HCT116 (cell line): ENCODE data around the gene CPB1. TPM values are rescaled to one million over a fixed set of nuclear protein-coding genes. Genes with fewer than 3 reads are reported as not detected.

Experiments
- ATAC-seq: fragments of 200-7000 bp; cut with Tn5 transposase; 2 replicates; pipeline ENCODE4 v1.9.1; 2020; ENCODE audit warnings: mild to moderate bottlenecking, moderate library complexity
- BruUV-seq: library from RNA; stranded (reverse); fragments of 400-500 nt; replicated peaks from 2 replicates; lab custom pipeline; 2021; lab: Mats Ljungman, UMichigan
- CTCF ChIA-PET: fragments of 300-600 bp; sonication (Branson Sonifier 250); formaldehyde crosslinking; loops from one replicate; lab custom pipeline; 2021; ENCODE audit warnings: antibody characterized with exemption; lab: Charles Lee
- POLR2A ChIA-PET: fragments of 300-600, 350-600 bp; sonication (Branson Sonifier 250); formaldehyde crosslinking; loops from one replicate; lab custom pipeline; 2021; ENCODE audit warnings: antibody characterized with exemption; lab: Charles Lee
- RAD21 ChIA-PET, 2 experiments: fragments of 300-600 bp; sonication (Branson Sonifier 250); formaldehyde crosslinking; loops; one replicate each; lab custom pipeline; 2023; ENCODE audit warnings: low total read pairs in 2 of 2; ENCODE audit not compliant: uncharacterized antibody in 2 of 2, unreplicated experiment in 2 of 2, low non-redundant PET in 1 of 2; lab: Charles Lee
- DNase-seq: peaks from one replicate; pipeline ENCODE4 v3.0.0-alpha.2; 2010; ENCODE audit warnings: low read depth, low spot score
- H2AFZ ChIP-seq: fragments of 200-600 bp; shearing (Covaris generic), sonication (generic); 2 replicates; pipeline ENCODE4 v1.6.1; 2017; ENCODE audit warnings: low read depth, mixed run types, mixed read lengths, antibody characterized with exemption, low read length; ENCODE audit not compliant: poor library complexity, severe bottlenecking
- H3K27ac ChIP-seq: 2 replicates; pipeline ENCODE4 v1.5.1; 2012; ENCODE audit warnings: low read depth, low read length
- H3K27me3 ChIP-seq: fragments of 200-600 bp; sonication (generic); 2 replicates; pipeline ENCODE4 v1.6.1; 2016; ENCODE audit warnings: mixed run types, low read length, mixed read lengths; ENCODE audit not compliant: insufficient read depth
- H3K36me3 ChIP-seq, 2 experiments: fragments of 200-500 bp in 1 of 2; fragments of 200-600 bp in 1 of 2; sonication (Bioruptor generic) in 1 of 2; sonication (generic) in 1 of 2; 2 replicates each; pipeline versions ENCODE4 v1.5.1 to v1.6.1; 2014 to 2016; ENCODE audit warnings: low read length in 2 of 2, inconsistent platforms in 1 of 2, mixed read lengths in 1 of 2, mixed run types in 1 of 2; ENCODE audit not compliant: insufficient read depth in 2 of 2, control insufficient read depth in 1 of 2
- H3K4me1 ChIP-seq, 2 experiments: fragments of 200-600 bp in 1 of 2; sonication (generic) in 1 of 2; 2 replicates each; pipeline versions ENCODE4 v1.5.1 to v1.6.1; 2012 to 2017; ENCODE audit warnings: low read length in 2 of 2, inconsistent platforms in 1 of 2, mild to moderate bottlenecking in 1 of 2, mixed read lengths in 1 of 2, mixed run types in 1 of 2, moderate library complexity in 1 of 2; ENCODE audit not compliant: insufficient read depth in 2 of 2, control insufficient read depth in 1 of 2
- H3K4me2 ChIP-seq: fragments of 200-600 bp; sonication (generic); 2 replicates; pipeline ENCODE4 v1.6.1; 2017; ENCODE audit warnings: mixed run types, low read length, mixed read lengths
- H3K4me3 ChIP-seq, 2 experiments: fragments of 200-600 bp in 1 of 2; sonication (generic) in 1 of 2; replicated peaks in 1 of 2; 2 replicates each; pipeline ENCODE4 v1.5.1; 2011 to 2016; ENCODE audit warnings: low read length in 2 of 2, control low read depth in 1 of 2, low read depth in 1 of 2, mild to moderate bottlenecking in 1 of 2, mixed read lengths in 1 of 2, mixed run types in 1 of 2
- H3K79me2 ChIP-seq: fragments of 200-600 bp; sonication (generic); 2 replicates; pipeline ENCODE4 v1.6.1; 2017; ENCODE audit warnings: mild to moderate bottlenecking, mixed run types, low read length, moderate library complexity, mixed read lengths; ENCODE audit not compliant: insufficient read depth
- H3K9ac ChIP-seq: fragments of 200-600 bp; sonication (generic); 2 replicates; pipeline ENCODE4 v1.6.1; 2016; ENCODE audit warnings: low read length, mixed read lengths
- H3K9me2 ChIP-seq: fragments of 200-600 bp; sonication (generic), shearing (Covaris generic); 2 replicates; pipeline ENCODE4 v1.6.1; 2017; ENCODE audit warnings: mixed run types, mild to moderate bottlenecking, moderate library complexity; ENCODE audit not compliant: insufficient read depth
- H3K9me3 ChIP-seq, 2 experiments: fragments of 200-500 bp in 1 of 2; fragments of 200-600 bp in 1 of 2; sonication (Bioruptor generic) in 1 of 2; sonication (generic) in 1 of 2; 2 replicates each; pipeline ENCODE4 v1.6.1; 2014 to 2017; ENCODE audit warnings: low read length in 2 of 2, mixed read lengths in 2 of 2, inconsistent platforms in 1 of 2, low read depth in 1 of 2, mild to moderate bottlenecking in 1 of 2, mixed run types in 1 of 2, moderate library complexity in 1 of 2; ENCODE audit not compliant: control insufficient read depth in 1 of 2, insufficient read depth in 1 of 2
- H4K20me1 ChIP-seq: fragments of 200-600 bp; sonication (generic), shearing (Covaris generic); 2 replicates; pipeline ENCODE4 v1.6.1; 2017; ENCODE audit warnings: mixed run types, mild to moderate bottlenecking, moderate library complexity; ENCODE audit not compliant: insufficient read depth
- CBX3 ChIP-seq: IDR thresholded peaks from 2 replicates; pipeline ENCODE4 v1.6.1; 2012; ENCODE audit warnings: low read depth
- CEBPB ChIP-seq: IDR thresholded peaks from 2 replicates; pipeline ENCODE4 v1.6.1; 2012; ENCODE audit warnings: low read depth
- EGR1 ChIP-seq: IDR thresholded peaks from 2 replicates; pipeline ENCODE4 v1.6.1; 2012; ENCODE audit warnings: low read depth
- ELF1 ChIP-seq: IDR thresholded peaks from 2 replicates; pipeline ENCODE4 v1.6.1; 2012; ENCODE audit warnings: low read depth, borderline replicate concordance
- EZH2 ChIP-seq: fragments of 200-600 bp; sonication (generic); IDR thresholded peaks from 2 replicates; pipeline ENCODE4 v1.6.1; 2017; ENCODE audit warnings: antibody characterized with exemption, mixed run types
- EZH2phosphoT487 ChIP-seq: fragments of 200-600 bp; IDR thresholded peaks from 2 replicates; pipeline ENCODE4 v1.6.1; 2018; ENCODE audit warnings: antibody characterized with exemption, borderline replicate concordance
- FOSL1 ChIP-seq: IDR thresholded peaks from 2 replicates; pipeline ENCODE4 v1.6.1; 2012; ENCODE audit warnings: low read depth
- JUND ChIP-seq: IDR thresholded peaks from 2 replicates; pipeline ENCODE4 v1.6.1; 2012
- POLR2A ChIP-seq: IDR thresholded peaks from 2 replicates; pipeline ENCODE4 v1.7.0; 2011; ENCODE audit warnings: borderline replicate concordance; ENCODE audit not compliant: insufficient read depth, insufficient read length; ENCODE audit errors: extremely low read depth
- RAD21 ChIP-seq: IDR thresholded peaks from 2 replicates; pipeline ENCODE4 v1.6.1; 2012; ENCODE audit warnings: low read depth, mild to moderate bottlenecking
- SIN3A ChIP-seq: IDR thresholded peaks from 2 replicates; pipeline ENCODE4 v1.6.1; 2012; ENCODE audit warnings: low read depth
- SP1 ChIP-seq: IDR thresholded peaks from 2 replicates; pipeline ENCODE4 v1.6.1; 2012; ENCODE audit warnings: low read depth
- TCF7L2 ChIP-seq: IDR thresholded peaks from 2 replicates; pipeline ENCODE4 v1.7.0; 2011; ENCODE audit warnings: borderline replicate concordance, inconsistent platforms; ENCODE audit not compliant: insufficient read depth, insufficient read length; ENCODE audit errors: extremely low read depth
- YY1 ChIP-seq: IDR thresholded peaks from 2 replicates; pipeline ENCODE4 v1.6.1; 2011; ENCODE audit warnings: low read length, low read depth, moderate library complexity, mild to moderate bottlenecking; ENCODE audit not compliant: insufficient replicate concordance; ENCODE audit errors: extremely low read depth
- ZFX ChIP-seq: fragments of 450-650 bp; IDR thresholded peaks from 2 replicates; pipeline ENCODE4 v1.6.1; 2017
- ZNF274 ChIP-seq: fragments of 200-500 bp; sonication (Bioruptor generic); IDR thresholded peaks from 2 replicates; pipeline ENCODE4 v1.6.1; 2014; ENCODE audit warnings: mild to moderate bottlenecking, low read depth, low read length, inconsistent platforms
- intact Hi-C: fragments of 100-400 bp; cut with micrococcal nuclease; formaldehyde crosslinking; loops from 2 replicates; pipeline ENCODE4 v1.10.0; 2022
- total RNA-seq: library from RNA; stranded (reverse); gene quantifications from one replicate; pipeline ENCODE4 v1.2.1, GENCODE V29; 2021; ENCODE audit not compliant: unreplicated experiment
- TF ChIP-seq, protein P1 (sequence below): IDR thresholded peaks from 2 replicates; pipeline ENCODE4 v1.6.1; 2012
- TF ChIP-seq, protein P2 (sequence below): IDR thresholded peaks from 2 replicates; pipeline ENCODE4 v1.6.1; 2012
- TF ChIP-seq, protein P3 (sequence below), 3 experiments: fragments of 200-600 bp in 1 of 3; sonication (generic) in 1 of 3; IDR thresholded peaks in 2 of 3; conservative IDR thresholded peaks in 1 of 3; 2 replicates each; pipeline ENCODE4 v1.5.1; 2012 to 2017; ENCODE audit warnings: low read depth in 2 of 3, low read length in 2 of 3, antibody characterized with exemption in 1 of 3, borderline replicate concordance in 1 of 3, control low read depth in 1 of 3, mild to moderate bottlenecking in 1 of 3, mixed read lengths in 1 of 3, mixed run types in 1 of 3, moderate library complexity in 1 of 3; ENCODE audit not compliant: insufficient read depth in 1 of 3
- TF ChIP-seq, protein P4 (sequence below): IDR thresholded peaks from 2 replicates; pipeline ENCODE4 v1.6.1; 2011; ENCODE audit warnings: mild to moderate bottlenecking, low read length, moderate library complexity; ENCODE audit not compliant: insufficient replicate concordance; ENCODE audit errors: extremely low read depth

Gene CPB1
- total RNA-seq, 1 experiment from 2014 or later = 6.2 TPM

DNA sequence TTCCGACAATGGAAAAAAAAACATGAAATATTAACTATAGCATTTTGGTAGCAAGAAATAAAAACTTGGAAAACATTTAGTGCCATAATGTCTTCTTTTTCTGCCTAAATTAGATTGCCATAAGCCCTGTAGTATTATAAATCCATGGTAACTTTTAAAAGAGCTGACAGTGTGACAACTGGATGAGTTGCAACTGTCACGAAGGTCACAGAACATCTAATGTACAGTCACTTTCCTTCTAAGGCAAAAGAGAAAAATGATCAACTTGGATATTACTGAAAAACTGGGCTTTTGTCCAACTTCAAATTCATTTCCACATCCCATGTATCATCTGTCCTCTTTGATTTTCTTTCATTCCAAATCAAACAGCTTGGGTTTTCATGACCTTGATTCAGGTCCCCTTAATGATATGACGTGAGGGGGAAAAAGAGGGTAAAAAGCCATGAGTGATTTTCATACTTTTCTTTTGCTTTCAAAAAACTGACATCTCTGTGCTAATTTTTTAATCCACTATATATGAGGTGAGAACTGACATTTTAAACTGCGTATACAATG, 602 bp downstream of the CPB1 start:
- Histone ChIP-seq H2AFZ (no peak overlapping the region), H3K4me3 (no peak overlapping the region), H3K27me3 (no peaks in the 10 kb centered on the region), H3K27ac (no peak overlapping the region), H3K4me2 (no peak overlapping the region), H3K4me1 (no peaks in the 10 kb centered on the region), H3K9me3 (no peaks in the 10 kb centered on the region), H3K9me2 (no peaks in the 10 kb centered on the region), H3K36me3 (no peaks in the 10 kb centered on the region), H3K9ac (no peak overlapping the region), H3K79me2 (no peaks in the 10 kb centered on the region), H4K20me1 (no peaks in the 10 kb centered on the region)
- CTCF ChIA-PET = no interaction called here
- BruUV-seq = no TSS peak
- POLR2A ChIA-PET = no interaction called here
- RAD21 ChIA-PET = no interaction called here
- ATAC-seq (no peak), DNase-seq (no peak)
- intact Hi-C loops = no loop called here
- TF ChIP-seq, protein P1, sequence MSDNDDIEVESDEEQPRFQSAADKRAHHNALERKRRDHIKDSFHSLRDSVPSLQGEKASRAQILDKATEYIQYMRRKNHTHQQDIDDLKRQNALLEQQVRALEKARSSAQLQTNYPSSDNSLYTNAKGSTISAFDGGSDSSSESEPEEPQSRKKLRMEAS = no peak
- TF ChIP-seq ZFX (no peak), CBX3 (no peak), ELF1 (no peak), RAD21 (no peak), EGR1 (no peak), YY1 (no peak), SIN3A (no peak), FOSL1 (no peak), EZH2 (no peak), EZH2phosphoT487 (no peak), POLR2A (no peak), JUND (no peak), CEBPB (no peak), TCF7L2 (no peak), ZNF274 (no peak), SP1 (no peak)
- TF ChIP-seq, protein P2, sequence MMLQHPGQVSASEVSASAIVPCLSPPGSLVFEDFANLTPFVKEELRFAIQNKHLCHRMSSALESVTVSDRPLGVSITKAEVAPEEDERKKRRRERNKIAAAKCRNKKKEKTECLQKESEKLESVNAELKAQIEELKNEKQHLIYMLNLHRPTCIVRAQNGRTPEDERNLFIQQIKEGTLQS = no peak
- TF ChIP-seq, protein P3, sequence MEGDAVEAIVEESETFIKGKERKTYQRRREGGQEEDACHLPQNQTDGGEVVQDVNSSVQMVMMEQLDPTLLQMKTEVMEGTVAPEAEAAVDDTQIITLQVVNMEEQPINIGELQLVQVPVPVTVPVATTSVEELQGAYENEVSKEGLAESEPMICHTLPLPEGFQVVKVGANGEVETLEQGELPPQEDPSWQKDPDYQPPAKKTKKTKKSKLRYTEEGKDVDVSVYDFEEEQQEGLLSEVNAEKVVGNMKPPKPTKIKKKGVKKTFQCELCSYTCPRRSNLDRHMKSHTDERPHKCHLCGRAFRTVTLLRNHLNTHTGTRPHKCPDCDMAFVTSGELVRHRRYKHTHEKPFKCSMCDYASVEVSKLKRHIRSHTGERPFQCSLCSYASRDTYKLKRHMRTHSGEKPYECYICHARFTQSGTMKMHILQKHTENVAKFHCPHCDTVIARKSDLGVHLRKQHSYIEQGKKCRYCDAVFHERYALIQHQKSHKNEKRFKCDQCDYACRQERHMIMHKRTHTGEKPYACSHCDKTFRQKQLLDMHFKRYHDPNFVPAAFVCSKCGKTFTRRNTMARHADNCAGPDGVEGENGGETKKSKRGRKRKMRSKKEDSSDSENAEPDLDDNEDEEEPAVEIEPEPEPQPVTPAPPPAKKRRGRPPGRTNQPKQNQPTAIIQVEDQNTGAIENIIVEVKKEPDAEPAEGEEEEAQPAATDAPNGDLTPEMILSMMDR (IDR thresholded peaks at IDR 0.05 in 2 of 3, conservative IDR thresholded peaks at IDR 0.05 in 1 of 3; ENCODE audit: borderline replicate concordance in 1 of 3, insufficient read depth in 1 of 3, low read depth in 2 of 3, low read length in 2 of 3) = no peak
- TF ChIP-seq, protein P4, sequence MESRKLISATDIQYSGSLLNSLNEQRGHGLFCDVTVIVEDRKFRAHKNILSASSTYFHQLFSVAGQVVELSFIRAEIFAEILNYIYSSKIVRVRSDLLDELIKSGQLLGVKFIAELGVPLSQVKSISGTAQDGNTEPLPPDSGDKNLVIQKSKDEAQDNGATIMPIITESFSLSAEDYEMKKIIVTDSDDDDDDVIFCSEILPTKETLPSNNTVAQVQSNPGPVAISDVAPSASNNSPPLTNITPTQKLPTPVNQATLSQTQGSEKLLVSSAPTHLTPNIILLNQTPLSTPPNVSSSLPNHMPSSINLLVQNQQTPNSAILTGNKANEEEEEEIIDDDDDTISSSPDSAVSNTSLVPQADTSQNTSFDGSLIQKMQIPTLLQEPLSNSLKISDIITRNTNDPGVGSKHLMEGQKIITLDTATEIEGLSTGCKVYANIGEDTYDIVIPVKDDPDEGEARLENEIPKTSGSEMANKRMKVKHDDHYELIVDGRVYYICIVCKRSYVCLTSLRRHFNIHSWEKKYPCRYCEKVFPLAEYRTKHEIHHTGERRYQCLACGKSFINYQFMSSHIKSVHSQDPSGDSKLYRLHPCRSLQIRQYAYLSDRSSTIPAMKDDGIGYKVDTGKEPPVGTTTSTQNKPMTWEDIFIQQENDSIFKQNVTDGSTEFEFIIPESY = no peak
- TF ChIP-seq, all 23 proteins: peak for 0
